Measurements from ENCODE around the gene IFRD2.
"Not testable (repeated sequence)": the region's sequence is repeated elsewhere in the genome, so short reads cannot be mapped to it uniquely, and the experiment has no call there.

Gene IFRD2

GRCh38 chr3:50324351-50325112 lies 32.3 kb upstream of the IFRD2 start:
- DNase-seq: peak; percentile 49

GRCh38 chr3:50323614-50324199 lies 31.5 kb upstream of the IFRD2 start:
- DNase-seq: no peak

- no peak for DNase-seq
Measured at GRCh38 chr3:50323092-50323600, 30.9 kb upstream of the IFRD2 start.

- DNase-seq: peak; percentile 18
Measured at GRCh38 chr3:50322386-50323091, 30.3 kb upstream of the IFRD2 start, which contains the start of gene HYAL2. Gene HYAL2 (minus strand): TSS chr3:50322745. CDS start chr3:50320489, 2,256 bp downstream.

- DNase-seq: no peak
Measured at GRCh38 chr3:50322115-50322385, 29.8 kb upstream of the IFRD2 start.

GRCh38 chr3:50321336-50322114 lies 29.3 kb upstream of the IFRD2 start:
- DNase-seq: peak; percentile 59

- DNase-seq: peak; percentile 26
Measured at GRCh38 chr3:50320853-50321335, 28.7 kb upstream of the IFRD2 start.

- no peak for DNase-seq
Measured at GRCh38 chr3:50319894-50320625, 27.8 kb upstream of the IFRD2 start.

GRCh38 chr3:50319181-50319893 lies 27.1 kb upstream of the IFRD2 start:
- DNase-seq: no peak

- no peak for DNase-seq
Measured at GRCh38 chr3:50318615-50319014, 26.4 kb upstream of the IFRD2 start.

GRCh38 chr3:50318163-50318562 lies 25.9 kb upstream of the IFRD2 start:
- no peak for DNase-seq

- DNase-seq: peak; percentile 18
Measured at GRCh38 chr3:50317300-50317699, 25.1 kb upstream of the IFRD2 start.

GRCh38 chr3:50316657-50317242 lies 24.5 kb upstream of the IFRD2 start:
- peak; percentile 60 for DNase-seq

- no peak for DNase-seq
Measured at GRCh38 chr3:50314816-50315215, 22.6 kb upstream of the IFRD2 start.

- no peak for DNase-seq
Measured at GRCh38 chr3:50314342-50314741, 22.1 kb upstream of the IFRD2 start.

- not testable (repeated sequence) for DNase-seq
Measured at GRCh38 chr3:50312041-50312440, 19.8 kb upstream of the IFRD2 start.

GRCh38 chr3:50304601-50305000 lies 12.4 kb upstream of the IFRD2 start:
- DNase-seq: no peak

- DNase-seq: no peak
Measured at GRCh38 chr3:50303013-50303815, 11.0 kb upstream of the IFRD2 start, which contains the start of gene HYAL1. Gene HYAL1 (minus strand): TSS chr3:50303574. CDS start chr3:50302956, 618 bp downstream.

GRCh38 chr3:50302095-50303012 lies 10.1 kb upstream of the IFRD2 start:
- DNase-seq: no peak
